BE2C (cell line): ENCODE data around the gene NR4A1.

ENCODE experiments used
- DNase-seq: peaks from one replicate; pipeline ENCODE4 v3.0.0-alpha.2; 2020
- H3K27me3 ChIP-seq: fragments of 250-450 bp; sonication (Bioruptor Pico); 2 replicates; pipeline ENCODE4 v1.5.1; 2020; ENCODE audit warnings: mild to moderate bottlenecking
- H3K36me3 ChIP-seq: fragments of 250-450 bp; sonication (Bioruptor Pico); 2 replicates; pipeline ENCODE4 v1.5.1; 2020; ENCODE audit warnings: mild to moderate bottlenecking
- H3K4me1 ChIP-seq: fragments of 250-450 bp; sonication (Bioruptor Pico); 2 replicates; pipeline ENCODE4 v1.5.1; 2020
- H3K4me3 ChIP-seq: 2 replicates; pipeline ENCODE4 v1.5.1; 2011; ENCODE audit warnings: low read depth, low read length
- H3K9me3 ChIP-seq: fragments of 250-450 bp; sonication (Bioruptor Pico); 2 replicates; pipeline ENCODE4 v1.5.1; 2020
- TF ChIP-seq, protein P1 (sequence below): IDR thresholded peaks from 2 replicates; pipeline ENCODE4 v1.5.1; 2012; ENCODE audit warnings: mild to moderate bottlenecking, low read depth, low read length

The NR4A1 gene

DNA sequence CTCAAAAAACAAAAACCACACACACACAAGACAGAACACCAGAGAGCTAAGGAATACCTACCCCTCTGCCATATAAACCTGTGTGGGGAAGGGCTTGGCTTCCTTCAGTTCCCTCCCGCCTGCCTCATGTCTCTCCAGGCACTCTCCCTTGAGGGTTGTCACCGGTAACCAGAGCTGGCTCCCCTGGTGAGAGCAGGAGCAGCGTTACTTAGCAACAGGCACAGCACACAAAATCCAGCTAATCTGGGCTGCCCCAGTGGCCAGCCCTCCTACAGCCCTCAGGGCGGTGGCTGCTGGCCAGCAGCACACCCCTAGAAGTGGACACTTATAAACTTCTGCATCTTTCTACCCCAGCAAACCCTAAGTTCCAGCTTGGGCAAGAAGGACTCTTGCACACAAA lies 21.6 kb upstream of the NR4A1 start:
- no peaks in the 10 kb centered on the region for H3K9me3 ChIP-seq
- peak; percentile 88 for DNase-seq
- H3K36me3 ChIP-seq: no peaks in the 10 kb centered on the region
- peaks cover 19% of the 10 kb centered on the region for H3K4me1 ChIP-seq
- H3K27me3 ChIP-seq: no peaks in the 10 kb centered on the region
- TF ChIP-seq, protein P1, sequence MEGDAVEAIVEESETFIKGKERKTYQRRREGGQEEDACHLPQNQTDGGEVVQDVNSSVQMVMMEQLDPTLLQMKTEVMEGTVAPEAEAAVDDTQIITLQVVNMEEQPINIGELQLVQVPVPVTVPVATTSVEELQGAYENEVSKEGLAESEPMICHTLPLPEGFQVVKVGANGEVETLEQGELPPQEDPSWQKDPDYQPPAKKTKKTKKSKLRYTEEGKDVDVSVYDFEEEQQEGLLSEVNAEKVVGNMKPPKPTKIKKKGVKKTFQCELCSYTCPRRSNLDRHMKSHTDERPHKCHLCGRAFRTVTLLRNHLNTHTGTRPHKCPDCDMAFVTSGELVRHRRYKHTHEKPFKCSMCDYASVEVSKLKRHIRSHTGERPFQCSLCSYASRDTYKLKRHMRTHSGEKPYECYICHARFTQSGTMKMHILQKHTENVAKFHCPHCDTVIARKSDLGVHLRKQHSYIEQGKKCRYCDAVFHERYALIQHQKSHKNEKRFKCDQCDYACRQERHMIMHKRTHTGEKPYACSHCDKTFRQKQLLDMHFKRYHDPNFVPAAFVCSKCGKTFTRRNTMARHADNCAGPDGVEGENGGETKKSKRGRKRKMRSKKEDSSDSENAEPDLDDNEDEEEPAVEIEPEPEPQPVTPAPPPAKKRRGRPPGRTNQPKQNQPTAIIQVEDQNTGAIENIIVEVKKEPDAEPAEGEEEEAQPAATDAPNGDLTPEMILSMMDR: no peak
- H3K4me3 ChIP-seq: no peak overlapping the region; the same call in 1 of the 2 replicates

DNA sequence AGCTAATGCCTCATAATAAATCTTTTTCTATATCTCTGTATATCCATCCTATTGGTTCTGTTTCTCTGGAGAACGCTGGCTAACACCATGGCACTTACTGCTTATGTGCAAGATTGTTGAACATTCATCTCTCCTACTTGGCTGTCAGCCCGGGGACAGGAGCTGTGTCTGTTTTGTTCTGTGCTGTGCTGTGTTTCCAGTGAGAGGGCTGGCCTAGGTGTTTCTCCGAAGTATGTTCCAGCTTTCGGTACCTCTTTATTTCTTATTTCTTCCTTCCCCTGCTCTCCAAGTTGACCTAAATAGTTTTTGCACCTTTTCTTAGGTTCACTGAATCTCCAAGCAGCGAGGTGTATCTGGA lies 18.8 kb upstream of the NR4A1 start:
- H3K9me3 ChIP-seq: no peaks in the 10 kb centered on the region
- no peaks in the 10 kb centered on the region for H3K36me3 ChIP-seq
- peak overlapping the region; percentile 63 for H3K4me3 ChIP-seq
- peak; percentile 75 for DNase-seq
- TF ChIP-seq, protein P1: no peak
- H3K27me3 ChIP-seq: no peaks in the 10 kb centered on the region
- peaks cover 18% of the 10 kb centered on the region for H3K4me1 ChIP-seq

DNA sequence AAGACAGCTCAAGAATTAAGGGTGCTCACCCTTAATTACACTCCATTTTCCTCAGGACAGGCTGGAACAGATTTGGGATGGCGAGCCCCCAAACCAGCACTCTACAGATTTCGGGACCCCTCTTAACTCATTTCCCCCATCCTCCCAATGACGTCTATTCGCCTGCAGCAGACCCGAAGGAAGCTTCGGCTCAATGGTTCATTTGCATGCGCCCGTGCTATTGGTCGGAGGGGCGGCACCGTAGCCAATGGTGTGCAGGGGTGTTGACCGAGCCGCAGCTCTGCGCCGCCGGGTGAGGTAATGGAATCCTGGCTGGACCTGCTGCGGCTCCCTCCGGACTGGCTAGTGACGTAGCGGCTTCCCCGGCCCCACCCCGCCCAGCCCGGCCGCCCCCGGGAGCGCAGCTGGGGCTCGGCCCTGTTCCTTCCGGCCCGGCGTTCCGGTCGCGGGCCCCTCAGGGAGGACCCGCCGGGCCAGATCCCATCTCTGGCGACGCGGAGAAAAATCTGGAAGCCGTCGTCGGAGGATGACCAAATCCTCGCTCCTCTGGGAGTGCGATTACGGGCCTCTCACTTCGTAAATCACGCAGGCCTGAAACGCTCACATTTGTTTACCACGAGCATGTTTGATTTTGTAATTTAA lies 18.3 kb upstream of the NR4A1 start:
- Histone ChIP-seq H3K4me3 (peak overlapping the region; percentile 63), H3K4me1 (peaks cover 18% of the 10 kb centered on the region)
- DNase-seq: peak; percentile 99

DNA sequence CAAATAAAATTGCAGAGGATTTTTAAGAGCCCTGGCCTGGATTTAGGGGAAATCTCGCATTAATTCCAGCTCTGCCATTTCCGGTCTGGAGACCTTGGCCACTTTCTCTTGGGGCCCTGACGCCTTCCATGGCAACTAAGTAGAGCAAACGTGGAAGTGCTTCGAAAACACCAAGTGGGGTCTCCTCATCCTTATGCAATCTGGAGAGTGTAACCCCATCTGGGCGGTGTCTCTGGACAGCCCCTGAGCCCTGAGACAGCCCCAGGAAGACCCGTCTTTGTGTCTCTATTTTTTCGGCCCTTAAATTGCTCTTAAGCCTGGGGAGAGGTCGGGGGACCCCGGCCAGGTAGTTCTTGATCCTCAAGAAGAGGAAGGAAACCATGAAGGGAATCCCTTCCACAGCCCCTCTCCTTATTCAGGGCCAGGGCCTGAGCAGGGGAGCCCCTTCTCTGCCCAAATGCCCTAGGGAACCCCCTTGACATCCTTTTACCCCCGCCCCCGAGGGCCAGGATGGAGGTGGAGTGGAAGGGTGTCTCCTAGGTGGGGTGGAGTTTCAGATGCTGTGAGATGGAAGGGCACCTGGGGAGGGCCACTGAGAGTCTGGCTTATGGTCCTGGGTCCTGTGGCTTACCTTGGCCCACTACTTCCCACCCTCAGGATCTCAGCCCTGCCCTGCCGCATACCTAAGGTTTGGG lies 17.6 kb upstream of the NR4A1 start:
- DNase-seq: no peak
- Histone ChIP-seq H3K9me3 (no peaks in the 10 kb centered on the region), H3K4me3 (peak overlapping the region; percentile 30), H3K4me1 (peaks cover 18% of the 10 kb centered on the region), H3K27me3 (no peaks in the 10 kb centered on the region), H3K36me3 (no peaks in the 10 kb centered on the region)
- TF ChIP-seq, protein P1: no peak

More for the DNA sequence above, 18.3 kb upstream of the NR4A1 start:
- H3K9me3 ChIP-seq: no peaks in the 10 kb centered on the region
- TF ChIP-seq, protein P1: no peak
- H3K27me3 ChIP-seq: no peaks in the 10 kb centered on the region
- no peaks in the 10 kb centered on the region for H3K36me3 ChIP-seq

DNA sequence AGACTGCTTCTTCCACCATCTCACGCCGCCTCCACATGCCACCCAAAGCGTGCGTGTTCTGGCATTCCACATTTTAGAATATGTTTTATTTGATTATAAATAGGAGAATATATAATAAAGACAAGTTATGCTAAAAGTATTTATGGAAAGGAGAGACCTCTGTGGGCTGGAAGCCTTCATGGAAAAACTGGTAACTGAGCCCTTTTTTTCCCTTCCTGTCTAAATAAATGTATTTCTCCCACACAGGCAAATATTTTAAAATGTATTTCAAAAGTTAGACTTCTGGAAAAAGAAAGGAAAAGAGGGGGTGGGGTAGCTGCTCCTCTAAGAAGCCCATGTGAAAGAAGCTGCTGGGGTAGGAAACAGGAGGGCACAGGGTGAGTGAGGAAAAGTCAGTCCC lies 16.1 kb upstream of the NR4A1 start:
- Histone ChIP-seq H3K36me3 (no peaks in the 10 kb centered on the region), H3K9me3 (no peaks in the 10 kb centered on the region), H3K4me1 (peaks cover 10% of the 10 kb centered on the region), H3K27me3 (no peaks in the 10 kb centered on the region), H3K4me3 (no peak overlapping the region)
- no peak for DNase-seq
- TF ChIP-seq, protein P1: no peak

DNA sequence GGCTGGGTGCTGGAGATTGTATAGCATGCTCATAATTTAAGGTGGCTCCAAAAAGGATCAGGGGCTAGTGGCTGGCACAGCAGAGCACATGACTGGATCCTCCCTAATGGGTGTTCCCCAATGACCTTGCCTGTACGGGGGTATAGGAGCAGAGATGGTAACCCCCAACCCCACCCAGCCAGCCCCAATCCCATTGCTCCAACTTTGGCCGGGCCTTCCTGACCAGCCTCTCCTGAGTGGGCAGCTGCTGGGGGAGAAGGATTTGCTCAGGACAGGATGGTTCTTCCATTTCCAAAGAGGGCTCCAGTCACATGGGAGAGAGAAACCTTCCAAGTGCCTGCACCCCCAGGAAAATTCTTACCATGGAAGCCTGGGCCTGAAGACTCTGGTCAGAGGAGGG lies 15.3 kb upstream of the NR4A1 start:
- no peak overlapping the region for H3K4me3 ChIP-seq

More for the DNA sequence above, 15.3 kb upstream of the NR4A1 start:
- H3K4me1 ChIP-seq: peaks cover 11% of the 10 kb centered on the region
- no peak for DNase-seq
- H3K36me3 ChIP-seq: no peaks in the 10 kb centered on the region
- TF ChIP-seq, protein P1: no peak
- no peaks in the 10 kb centered on the region for H3K9me3 ChIP-seq
- no peaks in the 10 kb centered on the region for H3K27me3 ChIP-seq
